GM18507 (cell line): ENCODE results near the gene CCDC85A.
"Not testable (repeated sequence)": the region's sequence is repeated elsewhere in the genome, so short reads cannot be mapped to it uniquely, and the experiment has no call there.

ENCODE experiments used
- DNase-seq: peaks from one replicate; pipeline ENCODE4 v3.0.0; 2011; ENCODE audit warnings: low read depth; ENCODE audit not compliant: insufficient read length; ENCODE audit errors: extremely low spot score
- FAIRE-seq: peaks from 2 replicates; lab custom pipeline; 2011; peaks lifted over from hg19 to GRCh38; lab: Jason Lieb, UNC

Gene CCDC85A

GRCh38 chr2:56183643-56184499 lies at the start of gene CCDC85A:
Gene CCDC85A (plus strand): TSS chr2:56183990. CDS start chr2:56184625, 635 bp downstream.
- DNase-seq (peak; percentile 52), FAIRE-seq (peak; percentile 68)

- no peak for FAIRE-seq
- DNase-seq: no peak
These were observed 48.9 kb upstream of the CCDC85A start for GRCh38 chr2:56134861-56135260.

- FAIRE-seq: not testable (repeated sequence)
These were observed 41.2 kb upstream of the CCDC85A start for GRCh38 chr2:56142497-56143061.

GRCh38 chr2:56147907-56148306 lies 35.9 kb upstream of the CCDC85A start:
- DNase-seq (no peak), FAIRE-seq (no peak)

More at GRCh38 chr2:56142497-56143061, 41.2 kb upstream of the CCDC85A start:
- not testable (repeated sequence) for DNase-seq

GRCh38 chr2:56148825-56149224 lies 35.0 kb upstream of the CCDC85A start:
- no peak for DNase-seq
- no peak for FAIRE-seq

- DNase-seq (no peak), FAIRE-seq (no peak)
These were observed 31.9 kb upstream of the CCDC85A start for GRCh38 chr2:56151841-56152240.

GRCh38 chr2:56155188-56155587 lies 28.6 kb upstream of the CCDC85A start:
- DNase-seq: no peak

GRCh38 chr2:56159875-56160274 lies 23.9 kb upstream of the CCDC85A start:
- DNase-seq, FAIRE-seq: not testable (repeated sequence)

More at GRCh38 chr2:56155188-56155587, 28.6 kb upstream of the CCDC85A start:
- FAIRE-seq: no peak

- no peak for FAIRE-seq
- DNase-seq: no peak
These were observed 15.9 kb upstream of the CCDC85A start for GRCh38 chr2:56167616-56168562.

GRCh38 chr2:56169521-56169920 lies 14.3 kb upstream of the CCDC85A start:
- no peak for FAIRE-seq
- DNase-seq: no peak

- DNase-seq (no peak), FAIRE-seq (no peak)
These were observed 13.3 kb upstream of the CCDC85A start for GRCh38 chr2:56170504-56170903.

GRCh38 chr2:56170988-56171387 lies 12.8 kb upstream of the CCDC85A start:
- DNase-seq (no peak), FAIRE-seq (no peak)

GRCh38 chr2:56175779-56176178 lies 8.0 kb upstream of the CCDC85A start:
- FAIRE-seq (no peak), DNase-seq (no peak)

GRCh38 chr2:56177420-56178220 lies 6.2 kb upstream of the CCDC85A start:
- FAIRE-seq (no peak), DNase-seq (no peak)

- DNase-seq (no peak), FAIRE-seq (no peak)
These were observed 3.9 kb upstream of the CCDC85A start for GRCh38 chr2:56179931-56180330.

- FAIRE-seq (no peak), DNase-seq (no peak)
These were observed 1.4 kb upstream of the CCDC85A start for GRCh38 chr2:56182420-56182819.

GRCh38 chr2:56184500-56185011 lies 766 bp downstream of the CCDC85A start:
- DNase-seq (no peak), FAIRE-seq (no peak)

GRCh38 chr2:56185101-56185581 lies 1.4 kb downstream of the CCDC85A start:
- no peak for DNase-seq
- no peak for FAIRE-seq

- no peak for DNase-seq
- FAIRE-seq: no peak
These were observed 1.8 kb downstream of the CCDC85A start for GRCh38 chr2:56185582-56186046.
